GM12874 (cell line): ENCODE measurements around the gene FXYD2.
A peak's percentile ranks its signal among the peaks of the same experiment; 100 is the strongest.

Source experiments
- CTCF ChIP-seq: IDR thresholded peaks from 2 replicates; pipeline ENCODE4 v1.5.1; 2011; ENCODE audit warnings: low read depth, mild to moderate bottlenecking, control low read depth, low read length, moderate library complexity; ENCODE audit not compliant: insufficient read depth

FXYD2 gene

GRCh38 chr11:117817368-117818040, 7.0 kb downstream of the FXYD2 start:
- TF ChIP-seq CTCF: peak; percentile 96

GRCh38 chr11:117816846-117817367, 7.6 kb downstream of the FXYD2 start:
- TF ChIP-seq CTCF: no peak

GRCh38 chr11:117816151-117816741, 8.3 kb downstream of the FXYD2 start:
- TF ChIP-seq CTCF: no peak

GRCh38 chr11:117815262-117815803, 9.2 kb downstream of the FXYD2 start:
- no peak for TF ChIP-seq CTCF

- TF ChIP-seq CTCF: no peak
Observed at GRCh38 chr11:117814766-117815261, 9.7 kb downstream of the FXYD2 start.

GRCh38 chr11:117814204-117814765, 10.3 kb downstream of the FXYD2 start:
- TF ChIP-seq CTCF: no peak
